Breast epithelium (tissue), 4 donors: ENCODE measurements around the gene HSPA1B. TPM values are rescaled to one million over a fixed set of nuclear protein-coding genes. Genes with fewer than 3 reads are reported as not detected.

Source experiments
- DNase-seq, 2 donors: peaks; one replicate each; pipeline ENCODE4 v3.0.0-alpha.2; 2019; ENCODE audit warnings: low spot score in 2 of 2
- H3K27ac ChIP-seq, 2 donors: fragments of 200-600 bp; sonication (generic) in 1 of 2; one replicate each; pipeline ENCODE4 v1.5.1; 2016 to 2019; ENCODE audit warnings: mild to moderate bottlenecking in 1 of 2
- H3K27me3 ChIP-seq, 2 donors: fragments of 200-600 bp; sonication (generic) in 1 of 2; one replicate each; pipeline versions ENCODE4 v1.5.1 to v1.6.0; 2017 to 2019; ENCODE audit warnings: control low read depth in 1 of 2, mild to moderate bottlenecking in 1 of 2
- H3K36me3 ChIP-seq: fragments of 200-600 bp; one replicate; pipeline ENCODE4 v1.5.1; 2019
- H3K4me1 ChIP-seq, 2 donors: fragments of 200-600 bp; sonication (generic); one replicate each; pipeline ENCODE4 v1.5.1; 2016 to 2019; ENCODE audit warnings: control low read depth in 1 of 2
- H3K4me3 ChIP-seq, 3 donors: fragments of 200-600 bp; sonication (generic); 1 replicate in 2 of 3; 2 replicates in 1 of 3; pipeline ENCODE4 v1.5.1; 2016 to 2019; ENCODE audit warnings: mild to moderate bottlenecking in 3 of 3, moderate library complexity in 2 of 3
- H3K9me3 ChIP-seq, 2 donors: fragments of 200-600 bp; sonication (generic) in 1 of 2; one replicate each; pipeline ENCODE4 v1.5.1; 2016 to 2019; ENCODE audit warnings: control low read depth in 1 of 2
- POLR2A ChIP-seq: fragments of 450-650 bp; IDR thresholded peaks from one replicate; pipeline ENCODE4 v1.6.1; 2016; ENCODE audit warnings: antibody characterized with exemption, mild to moderate bottlenecking, moderate library complexity
- POLR2AphosphoS5 ChIP-seq, 3 donors: sonication (generic); formaldehyde crosslinking; IDR thresholded peaks; one replicate each; pipeline ENCODE4 v1.6.1; 2017; ENCODE audit warnings: antibody characterized with exemption in 3 of 3
- intact Hi-C: fragments of 100-400 bp; cut with DNase I; formaldehyde crosslinking; loops from one replicate; pipeline ENCODE4 v1.15.1; 2023; ENCODE audit warnings: low total_unique reads
- total RNA-seq, 3 donors: library from RNA; depleted of rRNA; stranded (reverse); fragments of >200 nt; gene quantifications; one replicate each; pipeline ENCODE4 v1.1.0, GENCODE V29; 2016
- TF ChIP-seq, protein P1 (sequence below), 3 donors: fragments of 450-650 bp; IDR thresholded peaks; one replicate each; pipeline ENCODE4 v1.5.1; 2016 to 2017; ENCODE audit warnings: antibody characterized with exemption in 3 of 3, mild to moderate bottlenecking in 3 of 3, moderate library complexity in 3 of 3

The HSPA1B gene
- total RNA-seq, 3 donors from 2014 or later: 113 to 376 (median 232) TPM

DNA sequence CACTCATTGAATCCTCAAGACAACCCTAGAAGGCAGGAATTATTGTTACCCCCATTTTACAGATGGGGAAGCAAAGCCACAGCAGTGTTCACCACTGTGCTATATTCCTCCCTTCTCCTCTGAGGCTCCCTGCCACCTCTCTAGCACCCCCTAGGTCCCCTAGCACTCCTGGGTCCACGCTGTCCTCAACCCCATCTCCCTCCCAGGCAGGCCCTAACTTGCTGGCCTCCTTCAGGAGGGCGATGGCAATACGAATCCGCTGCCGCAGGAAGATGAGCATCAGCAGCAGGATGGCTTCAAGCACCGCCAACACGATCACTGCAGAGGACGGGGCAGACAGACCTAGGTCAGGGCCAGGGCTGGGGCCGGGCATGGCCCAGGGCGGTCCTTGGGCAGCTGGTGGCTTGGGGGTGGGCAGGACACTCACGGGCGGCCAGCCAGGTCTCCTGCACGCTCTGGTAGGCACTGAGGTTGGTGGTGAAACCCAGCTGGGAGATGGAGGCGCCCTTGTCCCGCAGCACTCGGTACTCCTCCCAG, 42.9 kb downstream of the HSPA1B start:
- DNase-seq: no peak
- Histone ChIP-seq H3K27ac (no peak overlapping the region), H3K9me3 (no peaks in the 10 kb centered on the region), H3K4me1 (no peaks in the 10 kb centered on the region), H3K4me3 (no peak overlapping the region), H3K27me3 (no peaks in the 10 kb centered on the region), H3K36me3 (no peaks in the 10 kb centered on the region)
- no peak for TF ChIP-seq POLR2A
- no peak for TF ChIP-seq POLR2AphosphoS5 (IDR thresholded peaks at IDR 0.05)
- TF ChIP-seq, protein P1, sequence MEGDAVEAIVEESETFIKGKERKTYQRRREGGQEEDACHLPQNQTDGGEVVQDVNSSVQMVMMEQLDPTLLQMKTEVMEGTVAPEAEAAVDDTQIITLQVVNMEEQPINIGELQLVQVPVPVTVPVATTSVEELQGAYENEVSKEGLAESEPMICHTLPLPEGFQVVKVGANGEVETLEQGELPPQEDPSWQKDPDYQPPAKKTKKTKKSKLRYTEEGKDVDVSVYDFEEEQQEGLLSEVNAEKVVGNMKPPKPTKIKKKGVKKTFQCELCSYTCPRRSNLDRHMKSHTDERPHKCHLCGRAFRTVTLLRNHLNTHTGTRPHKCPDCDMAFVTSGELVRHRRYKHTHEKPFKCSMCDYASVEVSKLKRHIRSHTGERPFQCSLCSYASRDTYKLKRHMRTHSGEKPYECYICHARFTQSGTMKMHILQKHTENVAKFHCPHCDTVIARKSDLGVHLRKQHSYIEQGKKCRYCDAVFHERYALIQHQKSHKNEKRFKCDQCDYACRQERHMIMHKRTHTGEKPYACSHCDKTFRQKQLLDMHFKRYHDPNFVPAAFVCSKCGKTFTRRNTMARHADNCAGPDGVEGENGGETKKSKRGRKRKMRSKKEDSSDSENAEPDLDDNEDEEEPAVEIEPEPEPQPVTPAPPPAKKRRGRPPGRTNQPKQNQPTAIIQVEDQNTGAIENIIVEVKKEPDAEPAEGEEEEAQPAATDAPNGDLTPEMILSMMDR (IDR thresholded peaks at IDR 0.05): no peak
- intact Hi-C loops: no loop called here

DNA sequence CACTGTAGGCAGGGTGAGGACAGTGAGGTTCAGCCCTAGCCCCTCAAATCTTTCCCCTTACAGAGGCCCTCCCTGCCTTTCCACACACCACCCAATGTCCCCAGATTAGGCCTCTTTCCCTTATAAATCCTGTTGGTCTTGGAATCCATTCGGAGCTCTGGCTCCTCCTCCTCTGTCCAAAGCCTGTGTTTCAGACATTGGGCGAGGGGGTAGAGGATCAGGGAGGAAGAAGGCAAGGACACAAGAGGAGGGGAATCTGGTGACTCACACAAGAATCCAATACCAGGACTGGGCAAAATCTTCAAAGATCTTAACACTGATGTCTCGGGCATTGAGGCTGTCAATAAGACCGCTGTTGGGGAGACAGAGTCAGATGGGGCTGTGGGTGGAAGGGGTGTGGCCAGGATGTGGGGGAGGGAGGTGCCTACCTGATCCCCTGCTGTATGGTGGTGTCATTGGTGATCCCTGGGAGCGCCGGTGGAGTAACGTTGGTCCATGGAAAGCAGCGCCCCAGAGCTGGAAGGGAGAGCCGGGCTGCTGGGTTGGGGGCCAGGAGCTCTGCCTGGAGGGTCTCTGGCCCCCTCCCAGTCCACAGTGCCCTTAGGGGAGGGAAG, 43.6 kb downstream of the HSPA1B start:
- Histone ChIP-seq H3K27me3 (no peaks in the 10 kb centered on the region), H3K27ac (no peak overlapping the region), H3K36me3 (no peaks in the 10 kb centered on the region), H3K9me3 (no peaks in the 10 kb centered on the region), H3K4me3 (no peak overlapping the region), H3K4me1 (no peaks in the 10 kb centered on the region)
- DNase-seq: no peak
- intact Hi-C loops: no loop called here
- no peak for TF ChIP-seq POLR2A
- no peak for TF ChIP-seq POLR2AphosphoS5 (IDR thresholded peaks at IDR 0.05)
- TF ChIP-seq, protein P1 (IDR thresholded peaks at IDR 0.05): no peak

DNA sequence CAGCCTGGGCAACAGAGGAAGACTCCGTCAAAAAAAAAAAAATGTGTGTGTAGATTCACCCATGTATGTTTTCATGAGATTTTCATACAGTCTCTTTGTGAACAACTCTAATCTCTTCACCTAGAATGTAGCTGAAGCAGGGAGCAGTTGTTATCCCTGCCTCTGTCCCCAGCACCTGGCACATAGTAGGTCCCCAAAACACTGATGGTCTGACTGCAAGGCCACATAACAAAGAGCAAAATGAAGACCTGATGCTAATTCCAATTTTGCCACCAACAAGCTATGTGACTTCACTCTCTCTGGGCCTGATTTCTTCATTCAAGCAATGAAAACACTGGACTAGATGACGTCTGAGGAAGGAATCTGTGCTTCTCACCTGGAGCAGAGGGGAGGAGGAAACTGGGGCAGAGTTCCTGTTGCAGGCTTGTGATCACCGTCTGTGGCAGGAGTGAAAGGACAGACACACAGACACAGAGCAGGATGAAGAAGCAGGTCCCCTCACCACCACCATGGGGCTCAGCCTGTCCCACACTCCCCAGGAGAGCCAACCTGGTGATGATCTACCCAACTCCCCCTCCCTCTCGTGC, 46.6 kb downstream of the HSPA1B start:
- no peaks in the 10 kb centered on the region for H3K27me3 ChIP-seq
- H3K27ac ChIP-seq: no peak overlapping the region
- intact Hi-C loops: no loop called here
- no peaks in the 10 kb centered on the region for H3K9me3 ChIP-seq
- H3K36me3 ChIP-seq: no peaks in the 10 kb centered on the region
- no peaks in the 10 kb centered on the region for H3K4me1 ChIP-seq
- H3K4me3 ChIP-seq: no peak overlapping the region
- TF ChIP-seq POLR2A: no peak
- TF ChIP-seq POLR2AphosphoS5 (IDR thresholded peaks at IDR 0.05): no peak
- TF ChIP-seq, protein P1 (IDR thresholded peaks at IDR 0.05): no peak
- no peak for DNase-seq

DNA sequence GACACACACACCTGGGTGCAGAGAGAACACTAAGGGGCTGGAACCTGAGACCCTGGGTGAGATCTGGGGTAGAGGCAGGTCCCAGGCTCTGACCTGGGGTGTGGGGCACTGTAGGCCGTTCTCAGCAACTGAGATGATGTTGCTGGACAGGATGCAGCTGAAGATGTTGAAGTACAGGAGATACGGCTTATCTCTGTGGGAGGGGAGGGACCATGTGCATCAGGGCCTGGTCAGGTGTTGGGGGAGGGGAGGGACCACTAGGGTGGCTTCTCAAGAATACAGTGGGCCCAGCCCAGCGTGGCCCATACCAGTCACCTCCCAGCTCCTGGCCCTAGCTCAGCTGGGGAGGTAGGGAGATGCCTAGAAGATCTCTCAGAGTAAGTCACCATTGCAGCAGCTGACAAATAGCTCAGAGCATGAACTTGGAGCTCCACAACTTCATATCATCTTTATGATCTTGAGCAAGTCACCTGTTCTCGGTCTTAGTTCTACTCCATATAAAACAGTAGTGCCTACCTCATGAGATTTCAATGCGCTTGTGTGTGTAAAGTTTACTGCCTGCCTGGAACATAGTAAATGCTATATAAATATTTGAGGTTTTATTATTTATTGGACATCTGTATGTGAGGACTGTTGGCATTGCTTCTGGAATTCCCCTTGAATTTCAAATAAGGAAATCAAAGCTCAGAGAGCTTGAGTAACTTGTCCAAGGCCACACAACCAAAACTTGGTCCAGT, 47.5 kb downstream of the HSPA1B start:
- intact Hi-C loops: no loop called here
- no peak for DNase-seq
- no peaks in the 10 kb centered on the region for H3K36me3 ChIP-seq
- H3K4me1 ChIP-seq: no peaks in the 10 kb centered on the region
- no peaks in the 10 kb centered on the region for H3K27me3 ChIP-seq
- H3K9me3 ChIP-seq: no peaks in the 10 kb centered on the region
- no peak overlapping the region for H3K4me3 ChIP-seq
- H3K27ac ChIP-seq: no peak overlapping the region
- no peak for TF ChIP-seq POLR2AphosphoS5 (IDR thresholded peaks at IDR 0.05)

DNA sequence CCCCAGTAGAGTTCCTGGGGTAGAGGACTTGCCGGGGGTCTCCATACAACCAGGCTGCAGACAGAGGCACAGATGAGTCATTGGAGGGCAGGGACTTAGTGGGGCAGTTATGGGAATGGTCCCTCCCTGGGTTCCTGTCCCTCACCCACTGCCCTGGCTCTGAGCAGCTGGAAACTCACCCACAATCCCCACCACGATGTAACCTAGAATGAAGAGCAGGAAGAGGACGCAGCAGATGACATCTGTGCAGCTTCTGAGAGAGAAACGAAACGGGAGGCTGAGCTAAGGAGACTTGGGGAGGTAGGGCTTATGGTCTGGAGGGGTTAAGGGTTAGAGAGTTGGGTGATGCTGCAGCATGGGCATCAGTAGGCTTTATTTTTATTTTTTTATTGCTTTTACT, 48.3 kb downstream of the HSPA1B start:
- no peaks in the 10 kb centered on the region for H3K27me3 ChIP-seq
- H3K9me3 ChIP-seq: no peaks in the 10 kb centered on the region
- intact Hi-C loops: no loop called here
- no peak for DNase-seq
- H3K36me3 ChIP-seq: peaks cover 4% of the 10 kb centered on the region
- no peak overlapping the region for H3K4me3 ChIP-seq
- TF ChIP-seq, protein P1 (IDR thresholded peaks at IDR 0.05): no peak
- TF ChIP-seq POLR2AphosphoS5 (IDR thresholded peaks at IDR 0.05) (no peak), POLR2A (no peak)
- H3K4me1 ChIP-seq: no peaks in the 10 kb centered on the region
- no peak overlapping the region for H3K27ac ChIP-seq
